GM23338 (cell line): ENCODE data around the gene TNS3. TPM values are rescaled to one million over a fixed set of nuclear protein-coding genes. Genes with fewer than 3 reads are reported as not detected.

ENCODE experiments used
- ATAC-seq: fragments of 200-7000 bp; cut with Tn5 transposase; 3 replicates; pipeline ENCODE4 v1.9.1; 2020
- DNase-seq: peaks from one replicate; pipeline ENCODE4 v3.0.0-alpha.2; 2015; ENCODE audit warnings: low spot score
- H2AFZ ChIP-seq: fragments of 200-600 bp; sonication (generic); 2 replicates; pipeline ENCODE4 v1.8.0; 2016; ENCODE audit warnings: antibody characterized with exemption, mild to moderate bottlenecking, moderate library complexity
- H3F3A ChIP-seq: fragments of 200-600 bp; sonication (generic); replicated peaks from 2 replicates; pipeline ENCODE4 v1.8.0; 2017; ENCODE audit warnings: antibody characterized with exemption, mixed run types, low read depth
- H3K27ac ChIP-seq: fragments of 200-600 bp; sonication (generic); 2 replicates; pipeline ENCODE4 v1.6.1; 2016; ENCODE audit warnings: low read depth
- H3K27me3 ChIP-seq: fragments of 200-600 bp; sonication (generic); 2 replicates; pipeline ENCODE4 v1.8.0; 2016; ENCODE audit warnings: mild to moderate bottlenecking, mixed run types, moderate library complexity; ENCODE audit not compliant: insufficient read depth
- H3K36me3 ChIP-seq: fragments of 200-600 bp; sonication (generic); 2 replicates; pipeline ENCODE4 v1.8.0; 2016; ENCODE audit warnings: mild to moderate bottlenecking; ENCODE audit not compliant: insufficient read depth
- H3K4me1 ChIP-seq: fragments of 200-600 bp; sonication (generic); 2 replicates; pipeline ENCODE4 v1.8.0; 2016; ENCODE audit warnings: mild to moderate bottlenecking, moderate library complexity; ENCODE audit not compliant: insufficient read depth
- H3K4me2 ChIP-seq: fragments of 200-600 bp; sonication (generic); 2 replicates; pipeline ENCODE4 v1.7.1; 2017; ENCODE audit warnings: mixed run types
- H3K4me3 ChIP-seq: fragments of 200-600 bp; sonication (generic); 2 replicates; pipeline ENCODE4 v1.6.1; 2016; ENCODE audit warnings: mixed run types
- H3K79me2 ChIP-seq: fragments of 200-600 bp; sonication (generic); replicated peaks from 2 replicates; pipeline ENCODE4 v1.8.0; 2017; ENCODE audit warnings: mild to moderate bottlenecking; ENCODE audit not compliant: insufficient read depth
- H3K9me2 ChIP-seq: fragments of 200-600 bp; sonication (generic); 2 replicates; pipeline ENCODE4 v1.8.0; 2017; ENCODE audit not compliant: insufficient read depth
- H4K20me1 ChIP-seq: fragments of 200-600 bp; sonication (generic); replicated peaks from 2 replicates; pipeline ENCODE4 v1.8.0; 2017; ENCODE audit warnings: mild to moderate bottlenecking; ENCODE audit not compliant: insufficient read depth
- H3K27ac Mint-ChIP-seq: 2 replicates; pipeline ENCODE4 v1.8.0; 2020; ENCODE audit warnings: inconsistent platforms, mild to moderate bottlenecking, moderate library complexity, mixed read lengths
- H3K27me3 Mint-ChIP-seq: 3 replicates; pipeline ENCODE4 v1.8.0; 2022; ENCODE audit warnings: low read depth, mild to moderate bottlenecking, moderate library complexity, mixed read lengths, inconsistent platforms; ENCODE audit not compliant: insufficient read depth, poor library complexity
- H3K36me3 Mint-ChIP-seq: 3 replicates; pipeline ENCODE4 v1.8.0; 2021; ENCODE audit warnings: low read depth, mild to moderate bottlenecking, inconsistent platforms, moderate library complexity, mixed read lengths
- H3K4me1 Mint-ChIP-seq: 3 replicates; pipeline ENCODE4 v1.8.0; 2020; ENCODE audit warnings: mild to moderate bottlenecking, inconsistent platforms, mixed read lengths
- H3K4me3 Mint-ChIP-seq: 3 replicates; pipeline ENCODE4 v1.8.0; 2021; ENCODE audit warnings: moderate library complexity, mild to moderate bottlenecking, inconsistent platforms, mixed read lengths
- H3K9me3 Mint-ChIP-seq: 3 replicates; pipeline ENCODE4 v1.8.0; 2020; ENCODE audit warnings: moderate library complexity, mild to moderate bottlenecking, inconsistent platforms, mixed read lengths
- CREB1 ChIP-seq: fragments of 250-450 bp; sonication (Bioruptor Pico); IDR thresholded peaks from 2 replicates; pipeline ENCODE4 v1.5.0; 2020; ENCODE audit warnings: low read depth, mild to moderate bottlenecking, moderate library complexity
- EZH2 ChIP-seq: fragments of 200-600 bp; sonication (generic); IDR thresholded peaks from one replicate; pipeline ENCODE4 v1.8.0; 2017; ENCODE audit warnings: antibody characterized with exemption, mild to moderate bottlenecking, low read depth; ENCODE audit not compliant: unreplicated experiment
- EZH2phosphoT487 ChIP-seq: fragments of 200-600 bp; sonication (generic); IDR thresholded peaks from one replicate; pipeline ENCODE4 v1.8.1; 2018; ENCODE audit warnings: antibody characterized with exemption; ENCODE audit not compliant: unreplicated experiment
- JUNB ChIP-seq: IDR thresholded peaks from one replicate; pipeline ENCODE4 v1.6.1; 2016; ENCODE audit warnings: antibody characterized with exemption; ENCODE audit not compliant: unreplicated experiment
- NANOG ChIP-seq: IDR thresholded peaks from 2 replicates; pipeline ENCODE4 v1.6.1; 2016; ENCODE audit warnings: antibody characterized with exemption, borderline replicate concordance
- STAT1 ChIP-seq: IDR thresholded peaks from one replicate; pipeline ENCODE4 v1.6.1; 2016; ENCODE audit warnings: antibody characterized with exemption; ENCODE audit not compliant: unreplicated experiment
- ZNF331 ChIP-seq: fragments of 250-450 bp; sonication (Bioruptor Pico); IDR thresholded peaks from 2 replicates; pipeline ENCODE4 v1.5.0; 2020; ENCODE audit warnings: low read depth, mild to moderate bottlenecking, moderate library complexity
- polyA plus RNA-seq: library from polyadenylated mRNA; unstranded; fragments of >200 nt; fragmentation: Nextera tagmentation; extraction: Ambion mirVana; gene quantifications from 2 replicates; pipeline ENCODE4 v1.2.1, GENCODE V29; 2016
- total RNA-seq: library from RNA; depleted of rRNA; stranded (reverse); fragments of >200 nt; shearing (Covaris generic); gene quantifications from 2 replicates; pipeline ENCODE4 v1.2.3, GENCODE V29; 2014
- TF ChIP-seq, protein P1 (sequence below): IDR thresholded peaks from 2 replicates; pipeline ENCODE4 v1.6.1; 2016; ENCODE audit warnings: antibody characterized with exemption

The TNS3 gene
- total and polyA plus RNA-seq, 2 experiments from 2014 or later: 6.2 to 28.7 TPM

DNA sequence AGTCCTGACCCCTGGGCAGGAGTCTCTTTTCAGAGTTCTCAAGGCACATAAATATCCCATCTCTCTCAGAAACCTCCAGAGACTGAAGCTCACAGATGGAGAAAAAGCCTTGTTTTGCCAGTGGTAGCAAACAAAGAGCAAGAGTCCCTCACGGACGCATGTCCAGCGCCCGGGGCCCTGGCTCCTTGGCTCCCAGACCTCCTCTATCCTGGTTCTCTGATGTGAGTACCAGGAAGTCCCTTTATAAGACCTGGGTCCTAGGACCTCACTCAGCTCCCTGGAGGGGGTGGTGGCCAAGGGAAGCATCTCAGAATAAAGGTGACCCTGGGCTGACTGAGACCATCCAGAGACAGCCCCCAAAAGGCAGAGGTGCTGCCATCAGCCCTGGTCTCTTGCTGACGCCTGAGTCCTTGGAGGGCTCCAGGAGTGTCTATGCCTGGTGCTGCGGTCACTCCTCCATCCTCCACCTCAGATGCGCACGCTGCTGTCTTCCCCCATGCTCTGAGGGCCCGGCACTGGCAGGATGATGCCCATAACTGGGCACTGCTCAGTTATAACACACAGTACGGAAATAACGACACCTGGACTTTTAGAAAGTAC, 221.5 kb downstream of the TNS3 start:
- no peak overlapping the region for H3K27ac ChIP-seq
- no peak for ATAC-seq
- no peaks in the 10 kb centered on the region; the same call in 1 of the 2 replicates for H4K20me1 ChIP-seq
- no peaks in the 10 kb centered on the region for H3F3A ChIP-seq
- Mint-ChIP-seq H3K4me3 (no peak overlapping the region), H3K27me3 (peaks cover 5% of the 10 kb centered on the region), H3K27ac (no peak overlapping the region), H3K4me1 (peaks cover 14% of the 10 kb centered on the region), H3K9me3 (no peaks in the 10 kb centered on the region), H3K36me3 (no peaks in the 10 kb centered on the region)
- H3K9me2 ChIP-seq: peaks cover 4% of the 10 kb centered on the region; the same call in 1 of the 2 replicates
- H3K36me3 ChIP-seq: no peaks in the 10 kb centered on the region
- no peak for TF ChIP-seq CREB1
- TF ChIP-seq NANOG: no peak
- no peak for TF ChIP-seq ZNF331
- TF ChIP-seq STAT1: no peak
- TF ChIP-seq, protein P1, sequence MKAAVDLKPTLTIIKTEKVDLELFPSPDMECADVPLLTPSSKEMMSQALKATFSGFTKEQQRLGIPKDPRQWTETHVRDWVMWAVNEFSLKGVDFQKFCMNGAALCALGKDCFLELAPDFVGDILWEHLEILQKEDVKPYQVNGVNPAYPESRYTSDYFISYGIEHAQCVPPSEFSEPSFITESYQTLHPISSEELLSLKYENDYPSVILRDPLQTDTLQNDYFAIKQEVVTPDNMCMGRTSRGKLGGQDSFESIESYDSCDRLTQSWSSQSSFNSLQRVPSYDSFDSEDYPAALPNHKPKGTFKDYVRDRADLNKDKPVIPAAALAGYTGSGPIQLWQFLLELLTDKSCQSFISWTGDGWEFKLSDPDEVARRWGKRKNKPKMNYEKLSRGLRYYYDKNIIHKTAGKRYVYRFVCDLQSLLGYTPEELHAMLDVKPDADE: no peak
- TF ChIP-seq EZH2: no peak
- TF ChIP-seq JUNB: no peak
- TF ChIP-seq EZH2phosphoT487: no peak
- no peak overlapping the region for H2AFZ ChIP-seq
- no peak for DNase-seq
- H3K4me1 ChIP-seq: no peaks in the 10 kb centered on the region
- H3K4me2 ChIP-seq: no peak overlapping the region
- H3K4me3 ChIP-seq: no peak overlapping the region
- H3K79me2 ChIP-seq: 0 out of 2 replicates have a peak, but pooled peaks cover 5% of the 10 kb centered on the region
- no peaks in the 10 kb centered on the region for H3K27me3 ChIP-seq

- no peaks in the 10 kb centered on the region; the same call in 1 of the 2 replicates for H4K20me1 ChIP-seq
- peaks cover 4% of the 10 kb centered on the region; the same call in 1 of the 2 replicates for H3K9me2 ChIP-seq
- H3K79me2 ChIP-seq: 0 out of 2 replicates have a peak, but pooled peaks cover 5% of the 10 kb centered on the region
- Mint-ChIP-seq H3K27me3 (peaks cover 8% of the 10 kb centered on the region), H3K36me3 (no peaks in the 10 kb centered on the region), H3K4me1 (peaks cover 16% of the 10 kb centered on the region), H3K27ac (no peak overlapping the region), H3K9me3 (no peaks in the 10 kb centered on the region), H3K4me3 (no peak overlapping the region)
- no peak overlapping the region for H3K4me3 ChIP-seq
- no peak overlapping the region for H2AFZ ChIP-seq
- no peak overlapping the region for H3K4me2 ChIP-seq
- no peak for ATAC-seq
- H3K27me3 ChIP-seq: no peaks in the 10 kb centered on the region
- no peak overlapping the region for H3K27ac ChIP-seq
- no peaks in the 10 kb centered on the region for H3K4me1 ChIP-seq
- H3F3A ChIP-seq: no peaks in the 10 kb centered on the region
- TF ChIP-seq, protein P1: no peak
- TF ChIP-seq CREB1 (no peak), STAT1 (no peak)
- DNase-seq: no peak
- no peaks in the 10 kb centered on the region for H3K36me3 ChIP-seq
Measured at GRCh38 chr7:47358944-47359588, 222.8 kb downstream of the TNS3 start.
